CD4-positive, alpha-beta memory T cell (primary cell): ENCODE measurements around the gene IL19. TPM values are rescaled to one million over a fixed set of nuclear protein-coding genes. Genes with fewer than 3 reads are reported as not detected.

Source experiments
- CTCF ChIA-PET: fragments of 350-600 bp; sonication (Branson Sonifier 250); formaldehyde crosslinking; loops from one replicate; lab custom pipeline; 2021; ENCODE audit warnings: inconsistent platforms; ENCODE audit not compliant: partially characterized antibody; lab: Charles Lee
- POLR2A ChIA-PET: fragments of 350-600 bp; sonication (Branson Sonifier 250); formaldehyde crosslinking; loops from one replicate; lab custom pipeline; 2021; ENCODE audit not compliant: partially characterized antibody; lab: Charles Lee
- DNase-seq, 5 donors: peaks; one replicate each; pipeline versions ENCODE4 v3.0.0 to v3.0.0-alpha.2; 2020 to 2022; ENCODE audit warnings: mixed read lengths in 1 of 5
- H3K27ac ChIP-seq: one replicate; pipeline ENCODE4 v1.7.0; 2013; ENCODE audit warnings: low read depth, low read length
- H3K27me3 ChIP-seq: 2 replicates; pipeline ENCODE4 v1.7.0; 2013; ENCODE audit warnings: mild to moderate bottlenecking, low read length, moderate library complexity; ENCODE audit not compliant: insufficient read depth
- H3K36me3 ChIP-seq: 2 replicates; pipeline ENCODE4 v1.7.0; 2013; ENCODE audit warnings: mild to moderate bottlenecking, low read length, moderate library complexity; ENCODE audit not compliant: insufficient read depth
- H3K4me1 ChIP-seq: 2 replicates; pipeline ENCODE4 v1.7.0; 2013; ENCODE audit warnings: mild to moderate bottlenecking, low read length, moderate library complexity; ENCODE audit not compliant: insufficient read depth
- H3K4me3 ChIP-seq, 2 donors: one replicate each; pipeline ENCODE4 v1.7.0; 2013; ENCODE audit warnings: low read length in 2 of 2, mild to moderate bottlenecking in 1 of 2
- H3K9me3 ChIP-seq, 2 donors: one replicate each; pipeline ENCODE4 v1.7.0; 2013; ENCODE audit warnings: low read length in 2 of 2, control low read depth in 1 of 2; ENCODE audit not compliant: control insufficient read depth in 1 of 2
- H3K27ac Mint-ChIP-seq, 7 donors: one replicate each; pipeline ENCODE4 v1.8.0; 2020 to 2021; ENCODE audit warnings: mixed read lengths in 7 of 7, mild to moderate bottlenecking in 6 of 7, inconsistent platforms in 3 of 7, moderate library complexity in 3 of 7
- H3K27me3 Mint-ChIP-seq, 2 donors: one replicate each; pipeline ENCODE4 v1.8.0; 2020 to 2021; ENCODE audit warnings: mixed read lengths in 2 of 2
- H3K36me3 Mint-ChIP-seq, 2 donors: one replicate each; pipeline ENCODE4 v1.8.0; 2020 to 2021; ENCODE audit warnings: mixed read lengths in 2 of 2, inconsistent platforms in 1 of 2, mild to moderate bottlenecking in 1 of 2
- H3K4me1 Mint-ChIP-seq, 4 donors: one replicate each; pipeline ENCODE4 v1.8.0; 2020 to 2021; ENCODE audit warnings: mixed read lengths in 4 of 4, mild to moderate bottlenecking in 1 of 4
- H3K4me3 Mint-ChIP-seq, 8 donors: one replicate each; pipeline ENCODE4 v1.8.0; 2020 to 2021; ENCODE audit warnings: mixed read lengths in 8 of 8, mild to moderate bottlenecking in 7 of 8, moderate library complexity in 6 of 8, inconsistent platforms in 3 of 8
- H3K9me3 Mint-ChIP-seq, 8 donors: one replicate each; pipeline ENCODE4 v1.8.0; 2020 to 2021; ENCODE audit warnings: mixed read lengths in 8 of 8, mild to moderate bottlenecking in 5 of 8, inconsistent platforms in 3 of 8, moderate library complexity in 1 of 8
- intact Hi-C: fragments of 100-400 bp; cut with micrococcal nuclease; formaldehyde crosslinking; loops from one replicate; pipeline ENCODE4 v1.15.1; 2023
- polyA plus RNA-seq, 2 donors: library from polyadenylated mRNA; unstranded; fragments of 300-500 nt; fragmentation: Illumina TruSeq; gene quantifications; one replicate each; pipeline ENCODE4 v1.2.3, GENCODE V29; 2021
- total RNA-seq, 2 experiments: library from RNA; stranded (reverse); gene quantifications; one replicate each; pipeline ENCODE4 v1.2.3, GENCODE V29; 2021

Gene IL19
- total and polyA plus RNA-seq, 4 experiments from 2014 or later = not detected

- Mint-ChIP-seq H3K27me3 (peaks cover 0 to 3% of the 10 kb centered on the region in 2 donors), H3K4me3 (peak overlapping the region; percentile 18 to 84 (median 51)), H3K9me3 (no peaks in the 10 kb centered on the region), H3K27ac (peak overlapping the region; percentile 15 to 92 (median 88)), H3K4me1 (peaks cover 14 to 44% (median 20%) of the 10 kb centered on the region in 4 donors), H3K36me3 (no peaks in the 10 kb centered on the region)
- Histone ChIP-seq H3K36me3 (no peaks in the 10 kb centered on the region), H3K9me3 (no peaks in the 10 kb centered on the region), H3K27me3 (no peaks in the 10 kb centered on the region), H3K4me1 (peaks cover 21% of the 10 kb centered on the region), H3K4me3 (no peak overlapping the region), H3K27ac (no peak overlapping the region)
- intact Hi-C loops = no loop called here
- ChIA-PET CTCF (interaction anchor here (2.3 kb wide), 1 partner anchor 94 kb away, joined by 8 read pairs; no protein-coding TSS in a partner anchor), POLR2A (interaction anchor here (0.7 to 1.8 kb wide), 5 partner anchors 25 to 217 kb away, joined by 3 to 5 read pairs (median 4); partner anchors contain the start of genes EIF2D and FCMR)
- peak in 1 of 5 donors; percentile 11 for DNase-seq
These were observed 58.7 kb downstream of the IL19 start for GRCh38 chr1:206829282-206829681.

- no peaks in the 10 kb centered on the region for H3K9me3 ChIP-seq
- Mint-ChIP-seq H3K9me3 (no peaks in the 10 kb centered on the region), H3K4me1 (peaks cover 12 to 41% (median 17%) of the 10 kb centered on the region in 4 donors), H3K27me3 (peaks cover 2 to 4% of the 10 kb centered on the region in 2 donors), H3K27ac (peak overlapping the region in 6 of 7 donors; percentile 57 to 88 (median 66)), H3K36me3 (no peaks in the 10 kb centered on the region), H3K4me3 (peak overlapping the region in 1 of 8 donors; percentile 40)
- no peaks in the 10 kb centered on the region for H3K36me3 ChIP-seq
- H3K27me3 ChIP-seq = no peaks in the 10 kb centered on the region
- ChIA-PET POLR2A (interaction anchor here (1.1 to 1.8 kb wide), 4 partner anchors 26 to 217 kb away, joined by 3 to 5 read pairs (median 4); partner anchors contain the start of genes EIF2D and FCMR), CTCF (interaction anchor here (1.2 to 2.3 kb wide), 2 partner anchors 82 to 95 kb away, joined by 4 to 8 read pairs; no protein-coding TSS in a partner anchor)
- H3K27ac ChIP-seq = no peak overlapping the region
- no peak for DNase-seq
- peaks cover 21% of the 10 kb centered on the region for H3K4me1 ChIP-seq
- intact Hi-C loops = no loop called here
- no peak overlapping the region for H3K4me3 ChIP-seq
These were observed 59.3 kb downstream of the IL19 start for GRCh38 chr1:206829875-206830274.

- no peak overlapping the region for H3K27ac Mint-ChIP-seq
- no peak overlapping the region for H3K4me3 Mint-ChIP-seq
- no peaks in the 10 kb centered on the region for H3K27me3 ChIP-seq
- H3K27ac ChIP-seq = no peak overlapping the region
- no peak for DNase-seq
- peaks cover 12 to 41% (median 17%) of the 10 kb centered on the region in 4 donors for H3K4me1 Mint-ChIP-seq
- H3K9me3 ChIP-seq = no peaks in the 10 kb centered on the region
- H3K27me3 Mint-ChIP-seq = peaks cover 2 to 7% of the 10 kb centered on the region in 2 donors
- intact Hi-C loops = no loop called here
- ChIA-PET CTCF (interaction anchor here (0.7 to 2.4 kb wide), 8 partner anchors 10 to 150 kb away, joined by 3 to 10 read pairs (median 3); partner anchors contain the start of gene IL20), POLR2A (interaction anchor here (0.6 to 1.1 kb wide), 2 partner anchors 85 to 381 kb away, joined by 3 to 4 read pairs; no protein-coding TSS in a partner anchor)
- no peaks in the 10 kb centered on the region for H3K9me3 Mint-ChIP-seq
- no peaks in the 10 kb centered on the region for H3K36me3 Mint-ChIP-seq
- H3K36me3 ChIP-seq = no peaks in the 10 kb centered on the region
- H3K4me1 ChIP-seq = peaks cover 21% of the 10 kb centered on the region
- no peak overlapping the region for H3K4me3 ChIP-seq
These were observed 61.1 kb downstream of the IL19 start for GRCh38 chr1:206831650-206832049.

- Histone ChIP-seq H3K27me3 (no peaks in the 10 kb centered on the region), H3K4me1 (peaks cover 21% of the 10 kb centered on the region), H3K27ac (no peak overlapping the region), H3K36me3 (no peaks in the 10 kb centered on the region), H3K9me3 (no peaks in the 10 kb centered on the region), H3K4me3 (no peak overlapping the region)
- H3K27me3 Mint-ChIP-seq = peaks cover 5 to 7% of the 10 kb centered on the region in 2 donors
- no peaks in the 10 kb centered on the region for H3K36me3 Mint-ChIP-seq
- H3K4me1 Mint-ChIP-seq = peaks cover 12 to 41% (median 17%) of the 10 kb centered on the region in 4 donors
- CTCF ChIA-PET = interaction anchor here (0.8 to 2.4 kb wide), 8 partner anchors 10 to 150 kb away, joined by 3 to 10 read pairs (median 4); partner anchors contain the start of gene IL20
- H3K9me3 Mint-ChIP-seq = no peaks in the 10 kb centered on the region
- intact Hi-C loops = no loop called here
- POLR2A ChIA-PET = interaction anchor here (0.6 to 1.1 kb wide), 2 partner anchors 84 to 381 kb away, joined by 3 to 4 read pairs; no protein-coding TSS in a partner anchor
- no peak for DNase-seq
- H3K4me3 Mint-ChIP-seq = no peak overlapping the region
- H3K27ac Mint-ChIP-seq = no peak overlapping the region
These were observed 61.8 kb downstream of the IL19 start for GRCh38 chr1:206832352-206832880.

- no peaks in the 10 kb centered on the region for H3K36me3 Mint-ChIP-seq
- ChIA-PET CTCF (interaction anchor here (0.7 to 2.4 kb wide), 3 partner anchors 31 to 107 kb away, joined by 3 to 10 read pairs (median 10); no protein-coding TSS in a partner anchor), POLR2A (no interaction called here)
- H3K27ac Mint-ChIP-seq = no peak overlapping the region
- H3K4me3 Mint-ChIP-seq = no peak overlapping the region
- H3K9me3 Mint-ChIP-seq = no peaks in the 10 kb centered on the region
- H3K27me3 Mint-ChIP-seq = peaks cover 5 to 9% of the 10 kb centered on the region in 2 donors
- no peak for DNase-seq
- H3K27ac ChIP-seq = no peak overlapping the region
- peaks cover 21% of the 10 kb centered on the region for H3K4me1 ChIP-seq
- H3K9me3 ChIP-seq = no peaks in the 10 kb centered on the region
- H3K36me3 ChIP-seq = no peaks in the 10 kb centered on the region
- peaks cover 12 to 37% (median 16%) of the 10 kb centered on the region in 4 donors for H3K4me1 Mint-ChIP-seq
- no peak overlapping the region for H3K4me3 ChIP-seq
- no peaks in the 10 kb centered on the region for H3K27me3 ChIP-seq
- intact Hi-C loops = no loop called here
These were observed 62.6 kb downstream of the IL19 start for GRCh38 chr1:206833106-206833680.

- peaks cover 5 to 9% of the 10 kb centered on the region in 2 donors for H3K27me3 Mint-ChIP-seq
- H3K9me3 ChIP-seq = no peaks in the 10 kb centered on the region
- CTCF ChIA-PET = interaction anchor here (2.2 to 2.4 kb wide), 2 partner anchors 78 to 108 kb away, joined by 10 read pairs; no protein-coding TSS in a partner anchor
- H3K4me3 Mint-ChIP-seq = no peak overlapping the region
- H3K27me3 ChIP-seq = no peaks in the 10 kb centered on the region
- no peak for DNase-seq
- H3K27ac ChIP-seq = no peak overlapping the region
- POLR2A ChIA-PET = no interaction called here
- peaks cover 15% of the 10 kb centered on the region for H3K4me1 ChIP-seq
- no peaks in the 10 kb centered on the region for H3K36me3 ChIP-seq
- H3K9me3 Mint-ChIP-seq = no peaks in the 10 kb centered on the region
- H3K4me1 Mint-ChIP-seq = peaks cover 9 to 31% (median 13%) of the 10 kb centered on the region in 4 donors
- H3K27ac Mint-ChIP-seq = no peak overlapping the region
- H3K36me3 Mint-ChIP-seq = no peaks in the 10 kb centered on the region
- H3K4me3 ChIP-seq = no peak overlapping the region
- intact Hi-C loops = no loop called here
These were observed 63.2 kb downstream of the IL19 start for GRCh38 chr1:206833801-206834200.

- Histone ChIP-seq H3K27me3 (no peaks in the 10 kb centered on the region), H3K36me3 (no peaks in the 10 kb centered on the region), H3K9me3 (no peaks in the 10 kb centered on the region), H3K4me1 (peaks cover 11% of the 10 kb centered on the region), H3K27ac (no peak overlapping the region), H3K4me3 (no peak overlapping the region)
- Mint-ChIP-seq H3K9me3 (no peaks in the 10 kb centered on the region), H3K27ac (no peak overlapping the region), H3K36me3 (no peaks in the 10 kb centered on the region), H3K4me1 (peaks cover 6 to 26% (median 9%) of the 10 kb centered on the region in 4 donors), H3K4me3 (no peak overlapping the region), H3K27me3 (peaks cover 5 to 9% of the 10 kb centered on the region in 2 donors)
- ChIA-PET CTCF (interaction anchor here (2.2 kb wide), 1 partner anchor 78 kb away, joined by 10 read pairs; no protein-coding TSS in a partner anchor), POLR2A (no interaction called here)
- intact Hi-C loops = no loop called here
- DNase-seq = no peak
These were observed 63.6 kb downstream of the IL19 start for GRCh38 chr1:206834217-206834616.
